GM19351 (cell line): ENCODE results near the gene CDH13.
"Not testable (repeated sequence)": the region's sequence is repeated elsewhere in the genome, so short reads cannot be mapped to it uniquely, and the experiment has no call there.

Experiments used
- ATAC-seq: cut with Tn5 transposase; IDR thresholded peaks from one replicate; pipeline ENCODE4 v1.9.1; 2021; ENCODE audit warnings: mild to moderate bottlenecking, moderate library complexity; ENCODE audit not compliant: unreplicated experiment

CDH13 gene

GRCh38 chr16:82933933-82934332, 307.2 kb downstream of the CDH13 start:
- not testable (repeated sequence) for ATAC-seq

GRCh38 chr16:82935766-82936165, 309.0 kb downstream of the CDH13 start:
- no peak for ATAC-seq

GRCh38 chr16:82936941-82937551, 310.3 kb downstream of the CDH13 start:
- no peak for ATAC-seq

- no peak for ATAC-seq
These were observed 311.3 kb downstream of the CDH13 start for GRCh38 chr16:82937926-82938520.

GRCh38 chr16:82943371-82943770, 316.6 kb downstream of the CDH13 start:
- no peak for ATAC-seq

- ATAC-seq: no peak
These were observed 318.8 kb downstream of the CDH13 start for GRCh38 chr16:82945420-82946101.

- ATAC-seq: no peak
These were observed 320.9 kb downstream of the CDH13 start for GRCh38 chr16:82947698-82948097.

GRCh38 chr16:82949016-82949415, 322.2 kb downstream of the CDH13 start:
- no peak for ATAC-seq

GRCh38 chr16:82953517-82953916, 326.7 kb downstream of the CDH13 start:
- no peak for ATAC-seq

- no peak for ATAC-seq
These were observed 327.6 kb downstream of the CDH13 start for GRCh38 chr16:82954224-82954929.

- no peak for ATAC-seq
These were observed 329.1 kb downstream of the CDH13 start for GRCh38 chr16:82955741-82956348.

- no peak for ATAC-seq
These were observed 330.4 kb downstream of the CDH13 start for GRCh38 chr16:82957212-82957611.

GRCh38 chr16:82960918-82961317, 334.1 kb downstream of the CDH13 start:
- no peak for ATAC-seq

GRCh38 chr16:82963653-82964052, 336.9 kb downstream of the CDH13 start:
- ATAC-seq: no peak

GRCh38 chr16:82965808-82966207, 339.0 kb downstream of the CDH13 start:
- ATAC-seq: no peak

GRCh38 chr16:82967424-82967823, 340.7 kb downstream of the CDH13 start:
- no peak for ATAC-seq

- ATAC-seq: no peak
These were observed 344.4 kb downstream of the CDH13 start for GRCh38 chr16:82971126-82971525.

- ATAC-seq: no peak
These were observed 345.7 kb downstream of the CDH13 start for GRCh38 chr16:82972331-82972919.

- ATAC-seq: no peak
These were observed 352.8 kb downstream of the CDH13 start for GRCh38 chr16:82979406-82980111.

GRCh38 chr16:82980810-82981209, 354.0 kb downstream of the CDH13 start:
- no peak for ATAC-seq
